Measurements from ENCODE around the gene VPS37D.

- no peak for TF ChIP-seq ZBTB44 (tag by site-specific recombination; IDR thresholded peaks at IDR 0.05)
- TF ChIP-seq ZNF521 (tag by site-specific recombination; IDR thresholded peaks at IDR 0.05), result no peak
- no peak for TF ChIP-seq CTCF (tag by site-specific recombination; IDR thresholded peaks at IDR 0.05)
- no peak for TF ChIP-seq REST (tag by site-specific recombination; IDR thresholded peaks at IDR 0.05)
- TF ChIP-seq ZNF114 (tag by site-specific recombination; IDR thresholded peaks at IDR 0.05), result no peak
- peak; percentile 26; the same call in 1 of the 2 replicates for TF ChIP-seq SP2 (tag by site-specific recombination; IDR thresholded peaks at IDR 0.05)
- no peak for TF ChIP-seq ZBTB6 (tag by site-specific recombination; IDR thresholded peaks at IDR 0.05)
- no peak for TF ChIP-seq TCF7L2 (IDR thresholded peaks at IDR 0.05; ENCODE audit: borderline replicate concordance, low read depth, low read length)
- TF ChIP-seq ZNF768 (tag by site-specific recombination; IDR thresholded peaks at IDR 0.05), result no peak
- TF ChIP-seq ZSCAN5A (tag by site-specific recombination; IDR thresholded peaks at IDR 0.05), result no peak
These were observed 43.6 kb upstream of the VPS37D start, which contains the start of gene MLXIPL for GRCh38 chr7:73623798-73624668.

All from HEK293 (cell line).